Activated CD4-positive, alpha-beta T cell treated with anti-CD3 and anti-CD28 coated beads for 1 hour (primary cell): ENCODE data around the gene SLCO6A1.
"Not testable (repeated sequence)": the region's sequence is repeated elsewhere in the genome, so short reads cannot be mapped to it uniquely, and the experiment has no call there.

Source experiments
- DNase-seq: peaks from one replicate; pipeline ENCODE4 v3.0.0-alpha.2; 2020

SLCO6A1 gene, protein sequence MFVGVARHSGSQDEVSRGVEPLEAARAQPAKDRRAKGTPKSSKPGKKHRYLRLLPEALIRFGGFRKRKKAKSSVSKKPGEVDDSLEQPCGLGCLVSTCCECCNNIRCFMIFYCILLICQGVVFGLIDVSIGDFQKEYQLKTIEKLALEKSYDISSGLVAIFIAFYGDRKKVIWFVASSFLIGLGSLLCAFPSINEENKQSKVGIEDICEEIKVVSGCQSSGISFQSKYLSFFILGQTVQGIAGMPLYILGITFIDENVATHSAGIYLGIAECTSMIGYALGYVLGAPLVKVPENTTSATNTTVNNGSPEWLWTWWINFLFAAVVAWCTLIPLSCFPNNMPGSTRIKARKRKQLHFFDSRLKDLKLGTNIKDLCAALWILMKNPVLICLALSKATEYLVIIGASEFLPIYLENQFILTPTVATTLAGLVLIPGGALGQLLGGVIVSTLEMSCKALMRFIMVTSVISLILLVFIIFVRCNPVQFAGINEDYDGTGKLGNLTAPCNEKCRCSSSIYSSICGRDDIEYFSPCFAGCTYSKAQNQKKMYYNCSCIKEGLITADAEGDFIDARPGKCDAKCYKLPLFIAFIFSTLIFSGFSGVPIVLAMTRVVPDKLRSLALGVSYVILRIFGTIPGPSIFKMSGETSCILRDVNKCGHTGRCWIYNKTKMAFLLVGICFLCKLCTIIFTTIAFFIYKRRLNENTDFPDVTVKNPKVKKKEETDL

DNA sequence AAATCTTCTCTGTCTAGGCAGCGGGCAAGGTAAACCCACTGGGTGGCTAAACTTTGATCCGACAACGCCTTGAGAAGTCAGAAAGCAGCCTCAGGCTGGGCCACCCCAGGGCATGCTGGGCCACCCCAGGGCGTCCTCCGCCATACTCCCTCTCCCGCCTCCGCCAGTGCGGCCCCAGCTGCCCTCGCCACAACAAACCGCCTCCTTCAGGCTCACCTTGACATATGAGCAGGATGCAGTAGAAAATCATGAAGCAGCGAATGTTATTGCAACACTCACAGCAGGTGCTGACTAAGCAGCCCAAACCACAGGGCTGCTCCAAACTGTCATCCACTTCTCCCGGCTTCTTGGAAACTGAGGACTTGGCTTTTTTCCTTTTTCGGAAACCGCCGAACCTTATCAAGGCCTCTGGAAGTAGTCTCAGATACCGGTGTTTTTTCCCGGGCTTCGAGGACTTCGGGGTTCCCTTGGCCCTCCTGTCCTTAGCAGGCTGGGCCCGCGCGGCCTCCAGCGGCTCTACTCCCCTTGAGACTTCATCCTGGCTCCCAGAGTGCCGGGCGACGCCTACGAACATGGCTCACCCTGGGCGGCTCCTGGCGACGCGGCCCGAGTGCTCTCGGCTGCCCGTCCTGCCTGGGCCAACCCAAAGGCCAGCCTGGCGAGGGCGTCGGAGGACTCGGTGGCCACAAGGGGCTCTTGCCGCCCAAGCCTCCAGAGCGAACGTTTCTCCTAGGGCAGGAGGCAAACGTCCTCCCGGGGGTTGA lies at the start of gene SLCO6A1:
SLCO6A1 (minus strand) TSS at position 731 of the 764 bp plus-strand sequence; CDS start at position 574, 157 bp downstream.
- DNase-seq = no peak

DNA sequence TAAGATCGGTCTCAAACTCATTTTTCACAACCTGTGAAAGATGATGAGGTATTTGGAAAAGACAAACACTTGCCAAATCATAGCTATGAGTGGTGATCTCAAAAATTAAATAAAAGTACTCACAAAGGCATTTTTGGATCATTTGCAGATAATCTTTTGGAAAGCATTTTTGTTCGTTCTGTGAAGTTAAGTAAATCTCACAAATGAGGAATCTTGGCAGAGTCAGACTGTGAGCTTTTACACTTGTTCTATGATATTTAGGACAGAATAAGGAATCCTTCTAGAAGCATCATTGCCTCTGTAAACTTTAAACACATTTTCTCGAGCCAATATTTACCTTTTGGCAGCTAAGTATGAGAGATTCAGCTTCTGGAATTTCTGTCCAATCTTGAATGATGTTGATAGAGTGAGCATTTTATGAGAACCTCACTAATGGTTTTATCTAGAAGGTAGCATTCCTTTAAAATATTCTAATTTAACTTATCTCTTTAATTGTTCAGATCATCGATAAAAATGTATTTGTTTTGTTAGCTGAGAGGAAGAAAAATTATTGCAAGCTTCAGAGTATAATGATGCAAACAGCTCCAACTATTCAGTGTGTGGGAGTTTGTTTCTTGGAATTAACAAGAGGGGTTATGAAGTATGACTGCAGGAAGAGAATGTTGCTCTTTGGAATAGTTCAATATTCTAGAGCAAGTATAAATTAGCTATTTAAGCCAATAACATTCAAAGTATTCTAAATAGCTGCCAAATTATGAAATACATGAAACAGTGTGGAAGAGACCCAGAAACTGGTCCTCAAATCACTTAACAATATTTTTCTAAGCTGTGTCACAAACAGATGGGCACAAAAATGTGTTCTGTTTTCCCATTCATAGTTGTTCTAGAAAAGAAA lies 48.6 kb upstream of the SLCO6A1 start:
- no peak for DNase-seq

GRCh38 chr5:102545175-102545574 lies 46.4 kb upstream of the SLCO6A1 start:
- no peak for DNase-seq

- DNase-seq = no peak
Observed at GRCh38 chr5:102542057-102542456, 43.3 kb upstream of the SLCO6A1 start.

DNA sequence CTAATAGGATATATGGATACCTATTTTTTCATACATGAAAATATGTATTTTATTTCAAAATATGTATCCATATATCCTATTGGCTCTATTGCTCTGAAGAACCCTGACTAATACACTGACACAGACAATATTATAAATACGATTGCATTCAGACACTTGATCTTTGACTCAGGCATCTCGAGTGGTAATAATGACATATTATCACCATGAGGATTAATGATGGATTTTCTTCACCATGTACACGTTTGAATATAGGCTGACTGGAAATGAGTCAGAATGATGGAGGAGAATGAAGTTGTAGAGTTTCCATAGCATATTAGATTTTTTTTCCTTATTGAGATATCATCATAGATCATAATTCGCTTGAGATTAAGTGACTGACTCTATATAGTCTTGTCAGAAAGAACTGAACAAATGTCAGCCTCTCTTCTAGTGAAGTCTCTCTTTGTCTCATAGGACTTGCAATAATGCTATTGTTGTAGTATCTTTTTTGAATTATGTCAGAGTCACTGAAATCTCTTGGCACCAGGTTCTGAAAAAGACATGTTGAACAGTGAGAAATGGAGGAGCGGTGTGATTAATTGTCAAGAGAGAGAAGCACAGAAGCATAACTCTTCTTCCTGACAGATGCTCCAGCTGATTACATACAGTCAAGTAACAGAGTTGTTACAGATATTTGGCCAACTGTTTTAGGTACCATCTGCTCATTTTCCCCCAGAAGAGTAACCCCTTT lies 41.4 kb upstream of the SLCO6A1 start:
- DNase-seq = no peak

DNA sequence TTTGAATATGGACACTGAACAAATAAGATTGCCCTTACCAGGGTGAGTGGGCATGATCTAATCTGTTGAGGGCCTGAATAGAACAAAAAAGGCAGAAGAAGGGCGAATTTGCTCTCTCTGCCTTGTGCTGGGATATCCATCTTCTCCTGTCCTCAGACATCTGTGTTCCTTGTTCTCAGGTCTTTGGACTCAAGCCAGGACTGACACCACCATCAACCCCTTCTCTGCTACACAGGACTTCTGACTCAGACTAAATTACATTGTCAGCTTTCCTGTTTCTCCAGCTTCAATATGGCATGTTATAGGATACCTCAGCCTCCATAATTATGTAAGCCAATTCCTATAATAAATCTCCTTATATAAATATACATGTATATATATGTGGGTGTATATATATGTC lies 40.8 kb upstream of the SLCO6A1 start:
- no peak for DNase-seq

DNA sequence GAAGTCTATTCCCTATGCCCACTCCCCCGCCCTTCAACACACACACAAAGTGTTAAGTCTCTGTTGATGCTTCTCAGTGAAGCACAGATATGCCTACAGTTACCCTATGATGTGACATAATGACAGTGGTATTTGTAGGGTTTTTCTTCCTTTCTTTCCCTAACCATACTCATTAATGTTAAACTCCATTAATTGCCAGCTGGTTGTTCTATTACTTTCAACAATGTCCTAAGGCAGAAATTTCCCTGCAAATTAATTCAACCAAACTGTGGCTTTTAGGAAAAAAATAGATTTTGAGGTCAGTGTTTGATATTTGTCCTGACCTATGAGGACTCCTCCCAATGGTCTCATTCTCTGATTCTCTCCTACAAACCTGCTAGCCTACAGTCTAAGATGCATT lies 38.2 kb upstream of the SLCO6A1 start:
- no peak for DNase-seq

DNA sequence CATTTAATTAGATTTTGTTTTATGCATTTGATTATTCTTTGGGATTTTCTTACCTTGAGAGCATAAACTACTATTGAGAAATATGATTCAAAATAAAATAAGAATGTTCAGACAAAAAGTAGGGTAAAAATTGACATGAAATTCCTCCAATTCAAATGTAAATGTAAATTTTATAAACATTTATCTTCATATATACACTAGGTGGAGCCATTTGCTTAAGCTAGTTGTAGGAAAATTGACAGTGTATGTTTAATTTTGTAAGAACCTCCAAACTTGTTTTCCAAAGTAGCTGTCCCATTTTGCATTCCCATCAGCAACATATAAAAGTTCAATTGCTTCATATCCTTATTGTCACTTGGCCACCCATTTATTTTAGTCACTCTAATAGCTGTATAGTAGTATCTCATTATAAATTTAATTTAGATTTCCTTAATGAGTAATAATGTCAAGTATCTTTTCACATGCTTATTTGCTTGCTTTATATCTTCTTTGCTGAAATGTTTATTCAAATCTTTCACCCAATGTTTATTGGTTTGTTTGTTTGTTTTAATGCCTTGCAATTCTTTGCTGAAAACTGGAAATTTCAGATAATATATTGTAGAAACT lies 37.6 kb upstream of the SLCO6A1 start:
- no peak for DNase-seq

GRCh38 chr5:102532123-102532522 lies 33.3 kb upstream of the SLCO6A1 start:
- no peak for DNase-seq

GRCh38 chr5:102531506-102531905 lies 32.7 kb upstream of the SLCO6A1 start:
- no peak for DNase-seq

DNA sequence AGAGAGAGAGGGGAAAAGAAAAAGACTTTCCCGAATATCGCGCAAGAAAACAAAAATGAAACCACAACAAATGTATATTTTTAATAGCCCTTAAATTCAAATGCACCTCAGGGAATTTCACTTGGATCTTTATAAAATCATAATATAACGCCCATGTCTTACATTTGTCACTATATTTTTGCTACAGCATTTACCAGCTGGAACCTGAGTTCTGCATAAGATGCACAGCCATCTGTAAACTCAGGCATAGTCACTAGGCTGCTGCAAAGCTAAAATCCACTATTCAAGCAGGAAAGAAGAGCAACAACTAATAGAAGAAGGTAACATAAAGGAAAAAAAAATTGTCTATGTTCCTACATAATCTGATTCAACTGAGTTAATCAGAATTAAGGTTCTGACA lies 30.6 kb upstream of the SLCO6A1 start:
- DNase-seq = no peak

DNA sequence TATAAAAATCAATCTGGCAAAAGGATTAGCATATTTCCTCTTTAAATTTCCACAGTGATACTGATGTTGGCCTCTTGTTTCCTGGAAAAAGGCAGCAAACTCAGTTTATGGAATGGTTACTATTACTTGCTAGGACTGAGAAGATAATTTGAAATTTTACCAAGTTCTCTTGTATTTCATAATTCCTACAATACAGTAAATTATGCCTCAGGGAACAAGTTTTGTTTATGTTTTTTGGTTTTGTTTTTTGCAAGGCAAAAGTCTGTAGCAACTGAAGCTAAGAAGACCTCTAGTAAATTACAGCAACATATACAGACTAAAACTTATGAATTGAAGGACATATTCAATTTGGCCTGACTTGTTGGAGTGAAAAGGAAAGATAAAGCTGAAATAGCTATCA lies 30.2 kb upstream of the SLCO6A1 start:
- no peak for DNase-seq

DNA sequence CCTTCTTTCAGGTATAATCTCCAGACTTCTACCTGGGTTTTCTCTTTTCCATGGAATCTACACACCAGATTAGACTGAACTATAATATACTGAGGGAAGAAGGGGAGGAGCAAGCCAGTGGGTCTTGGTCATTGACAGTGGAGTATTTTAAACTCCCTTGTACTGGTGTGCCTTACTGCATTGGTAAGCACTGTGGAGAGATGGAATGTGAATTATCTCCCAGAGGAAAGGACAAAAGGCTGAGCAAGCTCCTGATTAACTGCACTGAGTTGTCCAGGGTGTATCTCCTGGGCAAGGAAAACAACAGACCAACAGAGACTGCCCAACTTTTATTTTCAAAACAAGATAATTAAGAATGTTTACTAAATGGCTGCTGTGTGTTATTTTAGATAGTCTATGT lies 29.8 kb upstream of the SLCO6A1 start:
- no peak for DNase-seq

DNA sequence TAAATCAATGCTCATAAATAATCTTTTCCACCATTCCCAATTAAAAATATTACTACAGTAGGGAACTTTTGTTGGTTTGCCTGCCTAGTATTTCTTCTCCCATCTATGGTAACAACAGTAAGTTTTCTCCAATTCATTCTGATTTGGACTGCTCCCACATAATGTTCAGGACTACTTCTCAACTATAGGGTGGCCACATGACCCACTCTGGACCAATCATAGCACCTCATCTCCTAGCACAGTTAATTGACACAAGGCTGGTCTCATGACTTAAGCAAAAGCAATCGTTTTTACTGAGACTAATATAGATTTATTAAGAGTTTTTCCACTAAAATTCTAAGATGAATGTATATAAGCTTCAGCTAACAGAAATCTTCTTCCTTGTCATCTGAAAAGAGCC lies 28.7 kb upstream of the SLCO6A1 start:
- DNase-seq = no peak

DNA sequence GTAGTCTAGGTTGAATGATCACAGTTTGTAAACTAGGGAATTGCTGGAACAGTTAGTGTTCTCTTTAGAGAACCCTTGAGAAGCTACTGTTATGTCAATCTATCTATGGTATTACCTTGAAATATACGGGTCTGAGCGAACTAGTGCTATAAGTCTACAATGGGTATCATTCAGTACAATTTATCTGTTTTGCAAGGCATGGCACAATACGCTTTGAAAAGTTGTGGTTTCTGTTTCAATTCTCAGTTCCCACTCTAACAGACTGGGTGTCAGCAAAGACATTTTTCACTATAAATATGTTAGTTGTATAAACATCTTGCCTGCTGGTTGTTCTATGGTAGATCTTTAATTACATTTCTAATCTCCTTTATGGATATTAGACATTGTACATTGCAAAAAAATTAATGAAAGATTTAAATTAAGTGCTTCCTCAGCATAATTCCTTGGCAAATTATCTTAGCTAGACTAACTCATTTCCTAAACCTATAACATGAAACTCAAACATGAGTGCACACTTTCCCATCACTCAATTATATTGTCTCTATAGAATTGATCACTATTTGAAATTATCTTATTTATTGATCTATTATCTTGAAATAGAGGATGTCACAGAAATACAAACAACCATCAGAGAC lies 24.9 kb upstream of the SLCO6A1 start:
- DNase-seq = no peak

- DNase-seq = no peak
Observed at GRCh38 chr5:102511666-102512065, 12.9 kb upstream of the SLCO6A1 start.

GRCh38 chr5:102491261-102491914 lies 7.4 kb downstream of the SLCO6A1 start:
- not testable (repeated sequence) for DNase-seq

DNA sequence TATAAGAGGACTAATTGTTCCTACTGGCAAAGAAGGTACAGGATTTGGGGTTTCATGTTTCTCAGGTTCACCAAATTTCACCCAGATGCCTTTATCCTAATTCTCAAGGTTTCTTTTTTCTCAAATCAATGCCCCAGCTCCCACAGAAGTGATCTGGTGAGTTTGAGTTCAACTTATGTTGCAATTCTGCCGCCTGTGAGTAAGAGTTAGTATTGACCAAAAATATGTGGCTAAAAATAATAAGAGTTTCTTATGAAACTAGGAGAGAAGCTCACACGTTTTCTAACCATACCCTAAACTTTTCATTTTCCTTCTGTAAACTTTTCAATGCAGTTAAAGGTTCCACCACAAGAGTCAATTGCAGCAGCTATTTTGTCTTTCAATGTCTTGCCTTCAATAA lies 15.1 kb downstream of the SLCO6A1 start:
- no peak for DNase-seq

DNA sequence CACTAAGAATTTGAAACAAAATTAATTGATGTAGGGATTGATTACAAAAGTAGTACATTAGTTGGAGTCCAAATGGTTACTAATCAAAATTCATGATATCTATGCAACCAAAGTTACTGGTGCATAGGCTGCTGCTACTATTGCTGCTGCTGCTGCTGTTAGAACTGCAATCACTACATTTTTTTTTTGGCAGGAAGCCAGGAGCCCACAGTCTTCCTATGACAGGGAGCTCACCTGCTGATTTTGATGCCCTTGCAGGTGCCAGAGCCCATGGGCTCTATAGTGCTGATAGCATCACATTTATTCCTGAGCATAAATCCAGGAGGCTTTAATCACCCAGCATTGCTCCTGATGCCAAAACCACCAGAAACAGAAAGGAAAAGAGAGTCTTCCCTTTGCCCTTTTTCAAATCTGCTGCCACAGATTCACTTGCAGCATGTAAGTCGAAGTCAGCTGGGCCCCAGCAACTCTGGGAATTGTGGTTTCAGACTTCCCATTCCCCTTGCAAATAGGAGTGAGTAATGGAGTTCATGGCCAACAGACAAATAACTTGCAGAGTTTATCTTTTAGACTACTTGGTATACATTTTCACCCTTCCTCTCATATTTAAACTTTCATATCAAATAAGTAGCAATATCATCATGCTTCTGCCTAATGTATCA lies 17.6 kb downstream of the SLCO6A1 start:
- no peak for DNase-seq

GRCh38 chr5:102453716-102454115 lies 45.1 kb downstream of the SLCO6A1 start:
- DNase-seq = no peak
